ENCODE results near the gene NRCAM. TPM values are rescaled to one million over a fixed set of nuclear protein-coding genes. Genes with fewer than 3 reads are reported as not detected.

The NRCAM gene
- total and polyA plus RNA-seq, 2 of the 13 experiments (the other 11 are each of a cell fraction or from before 2014, with no cell fraction given): 0.31 to 0.33 TPM

DNA sequence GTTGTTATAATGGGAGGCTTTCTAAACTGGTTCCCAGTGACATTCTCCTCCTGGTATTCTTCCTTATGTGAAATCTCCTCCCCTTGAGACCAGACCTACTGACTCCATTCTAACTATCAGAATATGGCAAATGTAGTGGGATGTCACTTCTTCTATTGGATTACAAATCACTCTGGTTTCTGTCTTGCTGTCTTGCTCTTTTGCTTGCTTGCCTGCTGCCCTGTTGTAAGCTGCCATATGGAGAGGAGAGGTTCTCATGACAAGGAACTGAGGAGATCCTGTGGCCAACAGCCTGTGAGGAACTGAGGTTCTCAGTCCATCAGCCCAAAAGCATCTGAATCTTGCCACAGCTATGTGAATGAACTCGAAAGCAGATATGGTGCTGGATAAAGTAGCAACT, 4.7 kb upstream of the NRCAM start (continued):
- TF ChIP-seq, protein P1, sequence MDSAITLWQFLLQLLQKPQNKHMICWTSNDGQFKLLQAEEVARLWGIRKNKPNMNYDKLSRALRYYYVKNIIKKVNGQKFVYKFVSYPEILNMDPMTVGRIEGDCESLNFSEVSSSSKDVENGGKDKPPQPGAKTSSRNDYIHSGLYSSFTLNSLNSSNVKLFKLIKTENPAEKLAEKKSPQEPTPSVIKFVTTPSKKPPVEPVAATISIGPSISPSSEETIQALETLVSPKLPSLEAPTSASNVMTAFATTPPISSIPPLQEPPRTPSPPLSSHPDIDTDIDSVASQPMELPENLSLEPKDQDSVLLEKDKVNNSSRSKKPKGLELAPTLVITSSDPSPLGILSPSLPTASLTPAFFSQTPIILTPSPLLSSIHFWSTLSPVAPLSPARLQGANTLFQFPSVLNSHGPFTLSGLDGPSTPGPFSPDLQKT (CRISPR knock-in tag; IDR thresholded peaks at IDR 0.05; ENCODE audit: borderline replicate concordance): no peak
- TF ChIP-seq, protein P2, sequence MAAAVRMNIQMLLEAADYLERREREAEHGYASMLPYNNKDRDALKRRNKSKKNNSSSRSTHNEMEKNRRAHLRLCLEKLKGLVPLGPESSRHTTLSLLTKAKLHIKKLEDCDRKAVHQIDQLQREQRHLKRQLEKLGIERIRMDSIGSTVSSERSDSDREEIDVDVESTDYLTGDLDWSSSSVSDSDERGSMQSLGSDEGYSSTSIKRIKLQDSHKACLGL (CRISPR knock-in tag; IDR thresholded peaks at IDR 0.05): no peak
- TF ChIP-seq GTF2F1 (IDR thresholded peaks at IDR 0.05; ENCODE audit: low read length) (no peak), ZNF672 (CRISPR knock-in tag; IDR thresholded peaks at IDR 0.05) (no peak), ZNF549 (CRISPR knock-in tag; IDR thresholded peaks at IDR 0.05) (no peak)

DNA sequence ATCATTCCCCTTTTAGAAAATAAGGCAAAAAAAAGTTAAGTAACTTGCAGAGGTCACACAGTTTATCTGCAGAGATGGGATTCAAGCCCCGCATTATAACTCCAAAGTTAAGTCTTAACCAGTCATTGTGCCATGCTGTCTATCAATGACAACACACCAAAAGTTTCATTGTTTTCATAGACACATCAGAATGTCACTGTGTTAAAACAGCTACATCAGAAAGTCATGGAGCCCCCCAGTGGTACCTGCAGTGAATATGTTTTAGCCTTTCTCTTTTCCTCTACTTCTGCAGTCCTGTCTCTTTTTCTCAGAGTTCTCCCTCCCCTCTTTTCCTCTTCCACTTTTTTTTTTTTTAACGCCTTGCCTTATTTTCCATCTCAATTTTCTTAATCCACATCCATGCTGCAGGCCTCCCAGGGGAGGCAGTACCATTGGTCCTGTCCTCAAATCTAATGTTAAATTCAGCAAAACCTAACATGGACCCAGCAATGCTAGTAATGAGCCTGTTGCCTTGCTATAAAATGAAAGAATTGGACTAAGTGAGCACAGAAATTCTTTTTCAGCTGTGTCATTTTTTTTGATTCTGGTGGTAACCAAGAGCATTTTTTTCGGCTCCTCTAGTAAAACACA, 3.8 kb upstream of the NRCAM start:
- Histone ChIP-seq H4K20me1 (ENCODE audit: insufficient read depth, low read length) (no peaks in the 10 kb centered on the region), H3K36me3 (replicated peaks in 1 of 2; ENCODE audit: control insufficient read depth in 1 of 2, insufficient read depth in 2 of 2, low read length in 2 of 2) (no peaks in the 10 kb centered on the region), H3K4me2 (ENCODE audit: low read depth, low read length) (no peak overlapping the region), H3K79me2 (ENCODE audit: insufficient read depth, low read length) (no peaks in the 10 kb centered on the region), H2AFZ (ENCODE audit: low read length) (no peak overlapping the region), H3K4me3 (replicated peaks in 1 of 3; ENCODE audit: insufficient read depth in 1 of 3, low read depth in 2 of 3, low read length in 3 of 3) (no peak overlapping the region), H3K4me1 (ENCODE audit: insufficient read depth, low read length) (no peaks in the 10 kb centered on the region), H3K9me3 (ENCODE audit: low read length) (no peaks in the 10 kb centered on the region), H3K27me3 (ENCODE audit: control insufficient read depth in 1 of 2, insufficient read depth in 2 of 2, low read length in 2 of 2) (peaks cover 4 to 34% of the 10 kb centered on the region in 2 experiments), H3K27ac (ENCODE audit: extremely low read length, insufficient read depth, low read length) (no peak overlapping the region), H3K9ac (ENCODE audit: insufficient read depth, low read depth, low read length) (no peak overlapping the region)
- in situ Hi-C loops (cut with HindIII; ENCODE audit: extremely low pct_ligation_motif_present, low pct_unique_long_range_greater_than_20kb): loop anchor here (10.0 kb wide), 1 partner anchor 285 kb away; no protein-coding TSS in a partner anchor
- POLR2A ChIA-PET: no interaction called here
- CTCF ChIA-PET (ENCODE audit: low intra/inter-chr PET ratio, low total read pairs): interaction anchor here (1.5 kb wide), 1 partner anchor 279 kb away, joined by 15 read pairs; no protein-coding TSS in a partner anchor
- no TSS peak for BruUV-seq (replicated peaks)
- 11% methylated on average over 3 of the region's 3 CpGs for WGBS (ENCODE audit: low lambda C conversion rate)
- intact Hi-C loops (cut with micrococcal nuclease; ENCODE audit: unreplicated experiment): loop anchor here (1.0 to 10.0 kb wide), 2 partner anchors 215 to 279 kb away; no protein-coding TSS in a partner anchor
- DNase-seq (ENCODE audit: low spot score) (peak; percentile 38), FAIRE-seq (peak; percentile 44), ATAC-seq (peak; percentile 62)
- TF ChIP-seq STAG1 (CRISPR knock-in tag; IDR thresholded peaks at IDR 0.05): peak; percentile 74
- TF ChIP-seq, protein P3, sequence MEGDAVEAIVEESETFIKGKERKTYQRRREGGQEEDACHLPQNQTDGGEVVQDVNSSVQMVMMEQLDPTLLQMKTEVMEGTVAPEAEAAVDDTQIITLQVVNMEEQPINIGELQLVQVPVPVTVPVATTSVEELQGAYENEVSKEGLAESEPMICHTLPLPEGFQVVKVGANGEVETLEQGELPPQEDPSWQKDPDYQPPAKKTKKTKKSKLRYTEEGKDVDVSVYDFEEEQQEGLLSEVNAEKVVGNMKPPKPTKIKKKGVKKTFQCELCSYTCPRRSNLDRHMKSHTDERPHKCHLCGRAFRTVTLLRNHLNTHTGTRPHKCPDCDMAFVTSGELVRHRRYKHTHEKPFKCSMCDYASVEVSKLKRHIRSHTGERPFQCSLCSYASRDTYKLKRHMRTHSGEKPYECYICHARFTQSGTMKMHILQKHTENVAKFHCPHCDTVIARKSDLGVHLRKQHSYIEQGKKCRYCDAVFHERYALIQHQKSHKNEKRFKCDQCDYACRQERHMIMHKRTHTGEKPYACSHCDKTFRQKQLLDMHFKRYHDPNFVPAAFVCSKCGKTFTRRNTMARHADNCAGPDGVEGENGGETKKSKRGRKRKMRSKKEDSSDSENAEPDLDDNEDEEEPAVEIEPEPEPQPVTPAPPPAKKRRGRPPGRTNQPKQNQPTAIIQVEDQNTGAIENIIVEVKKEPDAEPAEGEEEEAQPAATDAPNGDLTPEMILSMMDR (CRISPR knock-in tag; IDR thresholded peaks at IDR 0.05): peak; percentile 71
- TF ChIP-seq CAMTA2 (CRISPR knock-in tag; IDR thresholded peaks at IDR 0.05; ENCODE audit: borderline replicate concordance): no peak
- TF ChIP-seq, protein P4, sequence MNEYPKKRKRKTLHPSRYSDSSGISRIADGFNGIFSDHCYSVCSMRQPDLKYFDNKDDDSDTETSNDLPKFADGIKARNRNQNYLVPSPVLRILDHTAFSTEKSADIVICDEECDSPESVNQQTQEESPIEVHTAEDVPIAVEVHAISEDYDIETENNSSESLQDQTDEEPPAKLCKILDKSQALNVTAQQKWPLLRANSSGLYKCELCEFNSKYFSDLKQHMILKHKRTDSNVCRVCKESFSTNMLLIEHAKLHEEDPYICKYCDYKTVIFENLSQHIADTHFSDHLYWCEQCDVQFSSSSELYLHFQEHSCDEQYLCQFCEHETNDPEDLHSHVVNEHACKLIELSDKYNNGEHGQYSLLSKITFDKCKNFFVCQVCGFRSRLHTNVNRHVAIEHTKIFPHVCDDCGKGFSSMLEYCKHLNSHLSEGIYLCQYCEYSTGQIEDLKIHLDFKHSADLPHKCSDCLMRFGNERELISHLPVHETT (CRISPR knock-in tag; conservative IDR thresholded peaks at IDR 0.05): no peak
- TF ChIP-seq SMC3 (IDR thresholded peaks at IDR 0.05; ENCODE audit: low read length): peak; percentile 75
- TF ChIP-seq, protein P5, sequence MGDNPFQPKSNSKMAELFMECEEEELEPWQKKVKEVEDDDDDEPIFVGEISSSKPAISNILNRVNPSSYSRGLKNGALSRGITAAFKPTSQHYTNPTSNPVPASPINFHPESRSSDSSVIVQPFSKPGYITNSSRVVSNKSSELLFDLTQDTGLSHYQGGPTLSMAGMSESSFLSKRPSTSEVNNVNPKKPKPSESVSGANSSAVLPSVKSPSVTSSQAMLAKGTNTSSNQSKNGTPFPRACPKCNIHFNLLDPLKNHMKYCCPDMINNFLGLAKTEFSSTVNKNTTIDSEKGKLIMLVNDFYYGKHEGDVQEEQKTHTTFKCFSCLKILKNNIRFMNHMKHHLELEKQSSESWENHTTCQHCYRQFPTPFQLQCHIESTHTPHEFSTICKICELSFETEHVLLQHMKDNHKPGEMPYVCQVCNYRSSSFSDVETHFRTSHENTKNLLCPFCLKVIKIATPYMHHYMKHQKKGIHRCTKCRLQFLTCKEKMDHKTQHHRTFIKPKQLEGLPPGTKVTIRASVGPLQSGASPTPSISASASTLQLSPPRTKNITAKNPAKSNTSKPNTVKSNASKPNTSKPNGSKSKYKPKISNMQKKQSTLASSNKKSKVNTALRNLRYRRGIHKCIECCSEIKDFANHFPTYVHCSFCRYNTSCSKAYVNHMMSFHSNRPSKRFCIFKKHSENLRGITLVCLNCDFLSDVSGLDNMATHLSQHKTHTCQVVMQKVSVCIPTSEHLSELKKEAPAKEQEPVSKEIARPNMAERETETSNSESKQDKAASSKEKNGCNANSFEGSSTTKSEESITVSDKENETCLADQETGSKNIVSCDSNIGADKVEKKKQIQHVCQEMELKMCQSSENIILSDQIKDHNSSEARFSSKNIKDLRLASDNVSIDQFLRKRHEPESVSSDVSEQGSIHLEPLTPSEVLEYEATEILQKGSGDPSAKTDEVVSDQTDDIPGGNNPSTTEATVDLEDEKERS (CRISPR knock-in tag; IDR thresholded peaks at IDR 0.05): no peak
- TF ChIP-seq RAD21 (CRISPR knock-in tag; IDR thresholded peaks at IDR 0.05): peak; percentile 52

All from HepG2 (cell line).